Stimulated activated CD4-positive, alpha-beta T cell treated with anti-CD3 and anti-CD28 coated beads, Interleukin-15, amount 100 ng/mL, for 1 hour (primary cell): ENCODE measurements around the gene CMTR2.

Experiments used
- DNase-seq, 2 donors: peaks; one replicate each; pipeline ENCODE4 v3.0.0-alpha.2; 2020; ENCODE audit warnings: low read depth in 1 of 2, low spot score in 1 of 2

The CMTR2 gene

GRCh38 chr16:71282943-71283342 lies 6.3 kb downstream of the CMTR2 start:
- no peak for DNase-seq

DNA sequence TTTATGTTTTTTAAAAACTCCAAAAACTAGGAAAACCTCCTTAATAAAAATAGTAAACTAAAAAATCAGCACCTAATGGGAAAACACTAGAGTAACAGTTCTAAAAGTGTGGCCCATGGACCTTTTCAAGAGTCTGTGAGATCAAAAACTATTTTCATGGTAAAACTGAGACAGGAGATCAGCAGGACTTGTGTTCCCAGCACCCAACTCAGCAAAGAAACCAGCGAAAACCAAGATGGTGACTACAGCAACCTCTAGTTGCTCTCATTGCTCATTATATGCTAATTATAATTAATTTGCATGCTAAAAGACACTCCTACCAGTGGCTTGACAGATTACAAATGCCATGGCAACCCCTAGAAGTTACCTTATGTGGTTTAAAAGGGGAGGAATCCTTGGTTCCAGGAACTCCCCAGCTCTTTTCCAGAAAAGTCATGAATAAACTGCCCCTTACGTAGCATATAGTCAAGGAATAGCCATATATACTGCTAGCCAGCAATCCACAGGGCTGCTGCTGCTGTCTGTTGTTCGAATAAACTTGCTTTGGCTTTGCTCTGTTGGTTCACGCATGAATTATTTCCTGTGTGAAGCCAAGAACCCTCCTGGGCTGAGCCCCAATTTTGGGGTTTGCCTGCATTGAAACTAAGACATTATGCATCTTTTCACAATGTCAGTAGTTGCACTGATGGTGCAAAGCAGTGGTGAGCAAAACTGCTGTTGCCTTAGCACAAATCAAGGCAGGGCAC lies 12.4 kb downstream of the CMTR2 start:
- DNase-seq: no peak

DNA sequence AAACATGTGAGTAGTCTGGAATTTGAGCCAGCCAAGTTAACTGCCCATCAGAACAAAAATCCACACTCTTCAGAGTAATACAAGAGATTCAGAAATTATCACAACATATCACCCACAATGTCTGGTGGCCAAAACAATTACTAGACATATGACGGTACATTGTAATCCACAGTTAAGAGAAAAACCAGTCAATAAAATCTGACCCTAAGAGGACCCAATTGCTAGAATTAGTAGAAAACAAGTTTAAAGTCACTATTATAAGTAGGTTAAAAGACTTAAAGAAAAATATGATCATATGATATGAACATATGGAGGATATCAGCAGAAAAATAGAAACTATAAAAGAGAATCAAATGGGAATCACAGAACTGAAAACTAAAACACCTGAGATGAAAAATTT lies 15.8 kb downstream of the CMTR2 start:
- no peak for DNase-seq

DNA sequence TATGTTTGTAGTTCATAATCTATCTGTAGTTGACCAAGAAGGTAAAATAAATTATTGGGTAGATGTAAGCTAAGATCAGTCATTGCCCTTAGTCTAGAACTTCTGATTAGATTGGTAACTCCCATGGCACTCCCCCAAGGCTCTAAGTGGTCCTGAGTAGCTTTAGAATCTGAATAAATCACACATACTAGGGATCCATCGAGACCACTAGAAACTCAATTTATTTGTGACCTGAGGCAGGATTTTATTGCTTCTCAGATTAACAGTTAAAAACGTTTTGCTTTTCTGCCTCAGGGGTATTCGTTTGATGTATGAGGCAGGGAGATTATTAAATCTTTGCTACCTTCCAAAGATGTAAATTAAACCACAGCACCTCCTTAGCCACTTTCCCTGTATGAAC lies 24.9 kb downstream of the CMTR2 start:
- DNase-seq: no peak

GRCh38 chr16:71263582-71263981 lies 25.6 kb downstream of the CMTR2 start:
- DNase-seq: no peak

DNA sequence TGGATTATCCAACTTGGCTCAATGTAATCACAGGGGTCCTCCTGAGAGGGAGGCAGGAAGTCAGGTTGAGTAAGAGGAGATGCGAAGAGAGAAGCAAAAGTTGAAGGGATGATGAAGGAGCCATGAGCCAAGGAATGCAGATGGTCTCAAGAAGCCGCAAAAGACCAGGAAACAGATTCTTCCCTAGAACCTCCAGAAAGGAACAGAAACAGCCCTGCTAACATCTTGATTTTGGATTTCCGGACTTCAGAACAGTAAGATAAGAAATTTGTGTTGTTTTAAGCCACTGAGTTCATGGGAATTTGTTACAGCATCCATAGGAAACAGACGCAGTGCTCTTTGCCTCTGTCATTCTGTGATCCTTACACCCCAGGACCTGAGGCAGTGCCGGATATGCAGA lies 26.8 kb downstream of the CMTR2 start:
- no peak for DNase-seq

DNA sequence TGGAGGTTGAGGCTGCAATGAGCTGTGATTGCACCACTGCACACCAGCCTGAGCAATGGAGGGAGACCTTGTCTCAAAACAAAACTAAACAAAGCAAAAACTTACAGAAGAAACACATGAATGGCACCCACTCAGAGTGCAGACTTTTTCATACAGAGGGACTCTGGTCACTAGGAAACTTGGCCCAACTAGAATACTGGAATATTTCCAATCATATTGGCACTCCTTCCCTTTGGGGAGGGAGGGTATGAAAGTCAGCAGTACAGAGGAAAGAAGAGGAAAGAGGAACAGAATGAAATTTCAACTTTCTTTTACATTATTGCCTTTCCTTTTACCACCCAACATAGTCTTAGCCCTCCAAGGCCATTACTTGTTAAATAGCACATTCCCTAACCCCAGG lies 28.2 kb downstream of the CMTR2 start:
- DNase-seq: no peak

GRCh38 chr16:71259086-71259485 lies 30.1 kb downstream of the CMTR2 start:
- no peak for DNase-seq

- DNase-seq: no peak
Measured at GRCh38 chr16:71258372-71258771, 30.8 kb downstream of the CMTR2 start.

- DNase-seq: no peak
Measured at GRCh38 chr16:71257768-71258167, 31.4 kb downstream of the CMTR2 start.

DNA sequence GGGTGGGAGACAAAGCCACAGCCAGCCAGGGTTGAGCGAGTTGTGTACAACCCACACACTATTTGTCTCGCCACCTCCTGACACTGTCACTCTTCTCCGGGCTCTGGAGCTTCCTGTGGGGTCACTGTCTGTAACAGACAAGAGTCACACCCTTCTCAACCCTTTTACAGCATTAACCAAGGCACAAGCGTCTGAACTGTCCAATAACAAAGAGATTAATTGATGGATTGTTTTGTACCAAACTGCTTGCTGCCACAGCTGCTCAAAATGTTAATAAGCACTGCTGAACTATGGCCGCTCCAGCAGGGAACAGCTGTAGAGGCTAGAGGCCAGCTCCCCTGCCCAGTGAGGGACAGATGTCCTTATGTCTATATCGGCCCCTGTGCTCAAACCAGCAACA lies 33.5 kb downstream of the CMTR2 start:
- no peak for DNase-seq

- DNase-seq: no peak
Measured at GRCh38 chr16:71254832-71255525, 34.2 kb downstream of the CMTR2 start.

DNA sequence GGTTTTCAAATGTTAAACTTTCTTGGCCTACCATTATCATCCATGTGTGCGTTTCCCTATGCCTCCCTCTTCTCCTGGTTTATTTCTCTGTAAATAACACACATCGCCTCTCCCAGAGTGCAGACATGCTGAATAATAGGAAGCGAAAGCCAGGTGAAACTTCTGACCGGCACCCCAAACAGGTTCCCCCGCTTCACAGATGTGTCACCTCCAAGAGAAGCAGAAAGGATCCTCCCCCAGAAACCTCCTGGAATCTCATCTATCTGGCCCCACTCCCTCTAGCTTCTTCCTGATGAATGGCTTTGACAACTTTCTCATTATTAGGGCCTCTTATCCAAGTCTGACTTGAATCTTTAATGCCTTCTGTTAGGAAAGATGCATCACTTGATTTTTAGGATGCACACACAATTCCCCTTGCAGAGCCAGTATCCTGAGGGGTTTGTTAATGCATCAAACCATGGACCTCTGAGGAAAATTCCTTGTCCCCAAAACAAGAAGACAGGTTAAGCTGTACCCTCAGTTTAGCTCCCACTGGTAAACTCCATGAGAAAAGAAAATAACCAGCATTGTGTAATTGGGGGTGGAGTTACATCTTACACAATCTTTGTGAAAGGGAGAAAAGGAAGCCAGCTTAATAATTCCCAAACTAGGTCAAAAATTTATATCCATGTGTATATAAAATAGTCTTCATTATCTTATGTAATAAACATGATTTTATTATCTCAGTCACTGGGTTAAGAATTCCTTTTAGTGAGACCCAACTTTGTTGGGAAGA lies 38.6 kb downstream of the CMTR2 start:
- no peak for DNase-seq

DNA sequence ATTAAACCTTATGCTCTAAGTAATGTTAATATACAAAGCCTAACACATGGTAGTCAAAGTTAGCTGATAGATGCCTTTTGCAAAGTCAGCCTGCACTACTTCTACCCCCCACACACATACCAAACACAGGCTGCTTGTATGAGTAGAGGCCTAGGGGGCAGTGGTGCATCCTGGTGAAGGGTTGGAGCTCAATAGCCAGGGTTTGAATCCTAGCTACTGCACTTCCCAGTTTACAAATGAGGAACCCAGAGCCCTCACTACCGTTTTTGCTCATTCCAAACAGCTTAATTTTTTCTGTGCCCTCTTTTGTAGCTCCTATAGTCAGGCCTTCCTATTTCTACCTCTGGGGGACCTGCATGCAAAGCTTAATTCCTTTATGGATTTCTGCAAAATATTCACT lies 39.8 kb downstream of the CMTR2 start:
- DNase-seq: no peak

GRCh38 chr16:71247478-71247877 lies 41.7 kb downstream of the CMTR2 start:
- no peak for DNase-seq

DNA sequence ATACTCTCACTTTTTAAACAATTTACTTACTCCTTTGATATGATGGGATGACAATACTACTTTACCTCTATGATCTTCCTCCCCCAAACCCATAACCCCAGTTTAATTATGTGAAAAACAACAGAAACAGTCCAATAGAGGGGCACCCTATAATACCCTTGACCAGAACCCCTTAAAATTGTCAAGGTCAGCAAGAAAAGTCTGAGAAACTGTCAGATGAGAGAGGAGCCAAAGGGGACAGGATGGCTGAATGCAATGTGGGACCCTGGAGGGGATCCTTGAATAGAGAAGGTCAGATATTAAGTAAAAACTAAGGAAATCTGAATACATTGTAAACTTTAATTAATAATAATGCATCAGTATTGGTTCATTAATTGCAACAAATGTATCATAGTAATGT lies 42.9 kb downstream of the CMTR2 start:
- DNase-seq: no peak

DNA sequence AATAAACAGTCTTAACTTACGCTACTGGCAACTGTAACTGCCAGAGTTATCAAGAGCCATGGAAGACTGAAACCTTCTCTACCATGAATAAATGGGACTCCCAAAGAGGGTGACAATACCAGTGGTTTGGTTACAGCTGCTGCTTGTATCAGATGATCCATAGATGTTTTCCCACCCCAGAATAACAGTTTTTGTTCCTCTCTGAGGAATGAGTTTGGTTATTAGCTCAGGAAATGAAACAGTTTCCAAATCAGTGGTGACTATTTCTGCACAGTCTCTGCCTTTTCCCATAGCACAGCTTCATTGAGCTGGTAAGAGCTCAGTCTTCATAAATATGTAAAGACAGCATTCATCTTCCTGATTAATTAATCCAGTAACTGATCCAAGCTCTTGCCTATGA lies 44.7 kb downstream of the CMTR2 start:
- no peak for DNase-seq

DNA sequence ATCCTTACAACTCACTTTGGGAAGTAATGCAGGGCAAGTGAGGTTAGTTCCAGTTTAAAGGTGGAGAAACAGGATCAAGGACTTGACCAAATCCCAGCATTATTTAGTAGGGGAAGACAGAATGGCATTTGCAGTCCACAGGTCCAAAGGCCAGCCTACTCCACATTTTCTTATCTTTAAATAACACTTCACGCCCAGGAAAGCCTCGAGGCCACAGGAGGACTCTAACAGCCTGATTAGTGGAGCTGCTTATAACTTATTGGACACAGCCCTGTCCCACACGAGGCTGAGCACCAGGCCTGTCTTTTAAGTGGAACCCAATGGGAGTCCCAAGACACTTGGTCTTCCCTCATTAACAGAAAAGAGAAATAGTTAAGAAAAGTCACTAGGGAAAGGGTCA lies 46.6 kb downstream of the CMTR2 start:
- DNase-seq: no peak

GRCh38 chr16:71242036-71242435 lies 47.2 kb downstream of the CMTR2 start:
- no peak for DNase-seq
